Raji (cell line): ENCODE measurements around the gene TKFC.
A peak's percentile ranks its signal among the peaks of the same experiment; 100 is the strongest.

Source experiments
- POLR2A ChIP-seq: IDR thresholded peaks from 2 replicates; pipeline ENCODE4 v1.6.1; 2011; ENCODE audit warnings: low read depth, low read length, control low read depth; ENCODE audit not compliant: insufficient read depth

The TKFC gene

DNA sequence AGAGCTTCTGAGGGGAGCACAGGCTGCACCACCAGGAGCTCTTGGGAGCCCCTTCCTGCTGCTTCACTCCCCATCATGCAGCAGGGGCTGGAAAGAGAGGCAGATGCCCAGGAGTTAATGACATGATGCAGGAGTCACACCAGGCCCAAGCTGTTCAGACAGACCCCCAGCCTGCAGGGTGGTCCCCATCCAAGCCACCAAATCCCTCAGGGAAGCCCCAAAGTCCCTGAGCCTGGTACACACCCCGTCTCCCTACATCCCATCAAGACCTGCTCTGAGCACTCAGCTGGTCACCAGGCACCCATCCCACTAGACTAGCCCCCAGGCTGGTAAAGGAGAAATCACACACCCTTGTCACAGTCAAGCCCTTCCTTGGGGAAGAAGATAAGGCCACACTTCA lies 17.3 kb downstream of the TKFC start:
- no peak for TF ChIP-seq POLR2A

DNA sequence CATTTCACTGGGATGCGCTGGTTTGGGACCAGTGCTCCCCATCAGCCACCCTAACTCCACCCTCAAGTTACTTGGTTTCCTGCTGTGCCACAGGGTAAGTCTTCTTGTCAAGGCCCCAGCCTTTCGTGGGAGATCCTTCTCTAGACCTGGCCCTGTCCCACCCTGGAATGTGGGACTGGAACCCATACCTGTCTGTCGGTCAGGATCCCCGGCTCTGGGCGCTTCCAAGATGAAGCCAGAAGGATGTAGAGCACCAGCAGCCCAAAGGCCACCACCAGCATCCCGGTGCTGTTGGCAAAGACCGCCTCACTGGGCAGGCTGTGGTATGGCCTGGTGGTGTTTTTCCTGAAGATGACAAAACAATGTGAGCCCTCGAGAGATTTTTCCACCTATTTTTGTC lies 17.8 kb downstream of the TKFC start:
- TF ChIP-seq POLR2A: no peak

DNA sequence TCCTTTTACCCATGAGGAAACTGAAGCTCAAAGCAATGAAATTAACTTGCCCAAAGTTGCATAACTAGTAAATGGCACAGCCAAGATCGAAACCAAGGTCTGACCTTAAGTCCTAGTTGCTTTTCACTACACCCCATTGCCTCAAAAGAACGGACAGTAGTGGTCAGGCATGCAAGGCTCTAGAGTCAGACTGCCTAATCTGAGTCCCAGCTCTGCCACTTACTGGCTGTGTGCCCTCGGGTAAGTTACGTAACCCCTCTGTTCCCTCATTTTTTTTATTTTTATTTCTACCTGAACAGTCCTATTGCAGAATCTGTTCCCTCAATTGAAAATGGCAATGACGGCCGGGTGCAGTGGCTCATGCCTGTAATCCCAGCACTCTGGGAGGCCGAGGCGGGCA lies 19.0 kb downstream of the TKFC start:
- no peak for TF ChIP-seq POLR2A

DNA sequence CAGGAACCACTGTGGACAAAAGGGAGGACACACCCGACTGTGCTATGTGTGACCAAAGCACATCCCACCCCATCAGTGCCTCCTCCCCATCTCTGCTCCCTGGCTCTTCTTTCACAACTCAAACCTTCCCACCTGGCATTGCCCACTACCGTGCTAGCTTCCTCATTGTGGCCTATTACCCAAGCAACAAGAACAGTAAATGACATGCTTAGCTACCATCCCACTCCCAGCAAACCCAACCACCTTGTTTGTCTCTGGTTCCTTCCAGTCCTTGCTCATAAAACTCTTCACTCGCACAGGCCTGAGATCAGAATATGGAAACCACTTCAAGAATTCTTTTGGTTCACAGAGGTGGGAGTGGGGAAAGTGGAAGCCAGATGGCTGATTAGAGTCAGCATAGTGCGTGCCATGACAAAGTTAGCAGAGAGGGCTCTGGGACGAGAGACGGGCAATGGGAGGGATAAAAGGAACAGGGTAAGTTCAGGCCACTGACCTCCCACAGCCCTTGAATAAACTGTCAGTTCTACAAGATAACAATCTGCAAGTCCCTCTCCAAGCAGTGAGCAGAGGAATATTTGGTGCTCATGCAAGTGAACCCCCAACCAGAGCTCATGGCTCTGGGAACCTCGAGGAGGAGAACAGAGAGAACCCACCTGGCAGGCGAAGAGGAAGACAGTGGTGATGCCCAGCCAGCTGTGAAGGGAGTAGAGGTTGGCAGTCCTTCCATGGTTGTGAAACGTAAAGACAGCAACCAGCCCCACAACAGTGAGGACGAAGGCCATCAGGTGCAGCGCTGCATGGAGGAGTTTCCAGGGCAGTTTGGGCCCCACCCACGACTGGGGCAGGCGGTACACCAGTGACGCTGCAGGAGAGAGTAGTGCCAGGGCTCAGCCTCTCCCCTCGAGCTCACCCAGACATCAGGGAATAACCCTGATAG lies 20.4 kb downstream of the TKFC start:
- no peak for TF ChIP-seq POLR2A

DNA sequence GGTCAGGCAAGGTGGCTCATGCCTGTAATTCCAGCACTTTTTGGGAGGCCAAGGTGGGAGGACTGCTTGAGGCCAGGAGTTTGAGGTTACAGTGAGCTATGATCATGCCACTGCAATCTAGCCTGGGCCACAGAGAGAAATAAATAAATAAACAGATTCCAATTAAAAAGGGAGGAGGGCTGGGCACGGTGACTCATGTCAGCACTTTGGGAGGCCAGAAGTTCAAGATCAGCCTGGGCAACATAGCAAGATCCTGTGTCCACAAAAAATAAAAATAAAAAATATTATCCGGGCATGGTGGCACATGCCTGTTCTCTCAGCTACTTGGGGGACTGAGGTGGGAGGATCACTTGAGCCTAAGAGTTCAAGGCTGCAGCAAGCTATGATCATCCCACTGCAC lies 21.2 kb downstream of the TKFC start:
- no peak for TF ChIP-seq POLR2A

DNA sequence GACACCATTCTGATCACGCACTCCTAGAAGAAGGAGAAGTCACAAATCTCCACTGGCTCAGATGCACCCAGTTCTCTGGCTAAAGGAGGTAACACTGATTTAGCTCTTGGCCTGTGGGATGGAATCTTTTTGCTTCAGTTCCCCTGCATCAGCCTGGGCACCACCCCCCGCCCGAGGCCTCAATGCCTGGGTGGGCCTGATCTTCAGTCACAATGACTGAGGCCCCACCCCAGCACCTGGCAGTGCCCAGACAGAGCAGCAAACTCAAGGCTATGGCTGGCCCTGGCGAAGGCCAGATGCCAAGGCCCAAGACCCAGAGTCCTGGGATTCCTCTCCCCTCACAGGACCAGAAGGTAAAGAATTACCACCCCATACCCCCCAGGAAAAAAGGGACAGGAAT lies 23.7 kb downstream of the TKFC start:
- TF ChIP-seq POLR2A: peak; percentile 29; the same call in 1 of the 2 replicates

DNA sequence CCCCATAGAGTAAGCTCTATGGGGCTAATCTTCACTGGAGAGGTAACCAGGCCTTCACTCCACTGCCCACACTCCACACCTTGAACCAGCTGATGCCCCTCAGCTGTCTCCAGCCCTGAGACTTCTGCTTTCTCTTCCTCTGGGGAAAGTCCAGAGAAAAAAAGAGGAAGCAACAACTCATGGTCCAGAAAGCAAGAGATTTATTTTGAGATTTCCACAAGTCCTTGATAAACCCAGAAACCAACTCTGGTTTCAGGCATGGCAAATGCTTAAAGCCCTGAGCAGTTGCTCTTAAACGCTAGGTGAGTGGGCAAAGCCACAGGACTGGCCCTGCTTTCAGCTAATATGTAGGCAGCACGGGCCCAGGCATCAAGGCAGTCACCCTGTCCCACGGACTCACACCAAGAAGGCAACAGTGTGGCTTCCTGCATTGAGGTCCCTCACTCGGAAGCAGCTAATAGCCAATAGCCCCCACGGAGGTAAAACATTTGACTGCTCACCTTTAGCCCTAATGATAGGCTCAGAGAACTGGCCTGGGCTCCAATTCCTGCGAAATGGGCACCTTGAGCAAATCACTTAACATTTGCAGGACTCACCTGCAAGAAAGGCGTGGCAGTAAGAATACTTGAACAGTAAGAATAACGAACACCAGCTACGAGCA lies 24.3 kb downstream of the TKFC start:
- TF ChIP-seq POLR2A: 0 out of 2 replicates have a peak, but pooled peaks have one; percentile 4

DNA sequence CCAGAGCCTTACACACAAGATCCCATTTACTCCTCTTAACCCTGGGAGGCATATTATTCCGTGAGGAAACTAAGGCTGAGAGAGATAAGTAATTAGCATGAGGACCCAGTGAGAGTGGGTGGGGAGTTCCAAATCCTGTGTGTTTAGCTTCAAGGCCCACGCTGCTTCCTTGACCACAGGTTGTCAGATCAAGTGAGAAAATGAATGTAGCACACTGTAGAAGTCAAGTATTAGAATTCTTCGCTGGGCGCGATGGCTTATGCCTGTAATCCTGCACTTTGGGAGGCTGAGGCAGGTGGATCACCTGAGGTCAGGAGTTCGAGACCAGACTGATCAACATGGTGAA lies 24.8 kb downstream of the TKFC start:
- TF ChIP-seq POLR2A: no peak

DNA sequence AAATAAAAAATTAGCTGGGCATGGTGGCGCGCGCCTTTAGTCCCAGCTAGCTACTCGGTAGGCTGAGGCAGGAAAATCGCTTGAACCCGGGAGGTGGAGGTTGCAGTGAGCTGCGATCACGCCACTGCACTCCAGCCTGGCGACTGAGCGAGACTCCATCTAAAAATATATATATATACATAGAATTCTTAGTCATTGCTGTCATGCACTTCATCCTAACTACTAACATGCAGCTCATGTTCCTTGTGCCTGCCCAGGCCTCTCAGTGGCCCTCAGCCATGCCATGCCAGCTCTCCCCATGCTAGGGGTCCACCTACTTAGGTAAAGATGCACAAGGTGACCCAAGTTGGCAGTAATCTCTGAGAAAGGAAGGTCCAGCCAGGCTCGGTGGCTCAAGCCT lies 25.5 kb downstream of the TKFC start:
- no peak for TF ChIP-seq POLR2A

DNA sequence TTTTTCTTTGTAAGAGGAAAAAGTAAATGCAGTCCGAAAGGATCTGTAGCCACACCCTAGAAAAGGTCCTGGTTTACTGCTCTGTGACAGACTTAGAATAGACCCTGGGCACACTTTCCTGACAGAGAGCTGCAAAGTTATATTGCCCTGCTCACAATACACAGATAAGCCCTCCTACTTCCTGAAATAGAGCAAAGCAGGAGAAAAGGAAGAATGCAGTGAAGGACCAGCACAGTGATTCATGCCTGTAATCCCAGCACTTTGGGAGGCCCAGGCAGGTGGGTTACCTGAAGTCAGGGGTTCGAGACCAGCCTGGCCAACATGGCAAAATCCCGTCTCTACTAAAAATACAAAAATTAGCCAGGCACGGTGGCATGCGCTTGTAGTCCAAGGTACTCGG lies 26.5 kb downstream of the TKFC start:
- TF ChIP-seq POLR2A: no peak

DNA sequence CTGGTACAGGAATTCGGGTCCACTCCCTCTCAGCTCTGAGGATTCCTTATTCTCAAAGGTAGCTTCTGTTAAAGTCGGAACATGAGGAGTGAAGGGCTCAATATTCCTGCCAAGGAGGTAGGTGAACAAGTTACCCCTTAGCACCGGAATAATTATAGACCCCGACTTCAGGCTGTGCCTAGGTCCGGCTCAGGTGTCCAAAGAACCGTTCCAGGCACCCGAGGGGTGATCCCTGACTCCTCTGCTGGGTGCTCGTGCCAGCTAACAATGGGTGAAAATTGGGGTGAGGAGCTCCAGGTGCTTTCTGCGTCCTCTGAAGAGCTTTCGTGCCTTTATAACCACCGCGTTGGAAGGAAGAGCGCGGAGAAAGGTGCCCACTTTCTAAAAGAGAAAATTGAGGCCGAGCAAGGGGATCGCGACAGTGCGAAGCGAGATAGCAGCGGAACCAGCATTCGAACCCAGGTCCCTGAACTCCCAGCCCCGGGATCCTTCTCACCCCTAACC lies 28.3 kb downstream of the TKFC start:
- no peak for TF ChIP-seq POLR2A

DNA sequence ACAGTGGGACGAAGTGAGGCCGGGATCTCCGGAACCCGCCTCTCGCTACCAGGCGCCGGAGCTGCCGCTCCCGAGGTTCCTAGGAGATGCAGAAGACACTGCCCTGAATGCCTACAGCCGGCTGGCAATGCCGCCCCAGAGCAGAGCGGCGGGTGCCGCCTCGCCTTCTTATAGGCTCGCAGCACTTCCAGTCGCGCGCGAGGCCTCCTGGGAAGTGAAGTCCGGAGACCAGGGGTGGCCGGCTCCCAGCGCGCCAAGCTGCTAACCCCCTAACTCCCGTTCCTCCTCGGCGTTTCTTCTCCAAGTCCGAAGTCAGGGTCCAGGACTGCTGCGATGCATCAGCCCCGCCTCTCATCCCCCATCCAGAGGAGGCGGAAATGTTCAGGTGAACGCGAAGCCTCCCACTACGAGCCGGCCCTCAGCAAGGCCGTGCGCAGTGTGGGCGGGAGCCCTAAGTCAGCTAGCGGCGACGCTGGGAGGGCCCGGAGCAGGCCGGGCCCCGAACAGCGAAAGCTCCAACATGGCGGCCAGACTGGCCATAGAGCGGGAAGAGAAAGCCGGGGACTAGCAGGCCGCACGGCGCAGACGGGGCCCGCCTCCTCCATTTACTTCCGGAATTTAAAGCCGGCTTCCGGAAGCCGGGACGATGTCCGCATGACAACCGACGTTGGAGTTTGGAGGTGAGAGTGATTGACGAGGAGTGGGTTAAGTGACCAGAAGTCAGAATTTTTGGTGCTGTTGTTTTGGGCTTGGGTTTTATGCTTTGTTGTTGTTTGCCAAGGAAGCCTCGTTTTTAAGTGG lies 28.9 kb downstream of the TKFC start, which contains the start of the genes CYB561A3 and TMEM138:
CYB561A3 (minus strand) TSS at position 142 of the 801 bp plus-strand sequence. CDS start 5,169 bp downstream, outside the sequence.
TMEM138 (plus strand) TSS at position 634 of the 801 bp plus-strand sequence. CDS start 2,017 bp downstream, outside the sequence.
- TF ChIP-seq POLR2A: peak; percentile 99

DNA sequence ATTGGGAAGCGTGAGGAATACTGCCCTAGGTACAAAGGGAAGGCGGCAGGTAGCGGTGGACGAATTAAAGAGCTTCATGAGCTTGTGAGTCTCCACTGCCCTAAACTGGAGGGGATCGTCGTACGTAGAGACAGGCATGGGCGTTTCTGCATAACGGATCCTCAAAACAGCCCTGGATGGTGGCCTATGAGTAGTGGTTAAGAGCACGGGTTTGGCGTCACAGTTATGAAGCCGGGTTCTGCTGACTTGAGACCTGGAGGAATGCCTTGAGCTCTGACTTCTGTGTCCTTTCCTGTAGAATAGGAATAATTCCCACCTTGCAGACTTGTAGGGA lies 29.5 kb downstream of the TKFC start:
- TF ChIP-seq POLR2A: no peak

DNA sequence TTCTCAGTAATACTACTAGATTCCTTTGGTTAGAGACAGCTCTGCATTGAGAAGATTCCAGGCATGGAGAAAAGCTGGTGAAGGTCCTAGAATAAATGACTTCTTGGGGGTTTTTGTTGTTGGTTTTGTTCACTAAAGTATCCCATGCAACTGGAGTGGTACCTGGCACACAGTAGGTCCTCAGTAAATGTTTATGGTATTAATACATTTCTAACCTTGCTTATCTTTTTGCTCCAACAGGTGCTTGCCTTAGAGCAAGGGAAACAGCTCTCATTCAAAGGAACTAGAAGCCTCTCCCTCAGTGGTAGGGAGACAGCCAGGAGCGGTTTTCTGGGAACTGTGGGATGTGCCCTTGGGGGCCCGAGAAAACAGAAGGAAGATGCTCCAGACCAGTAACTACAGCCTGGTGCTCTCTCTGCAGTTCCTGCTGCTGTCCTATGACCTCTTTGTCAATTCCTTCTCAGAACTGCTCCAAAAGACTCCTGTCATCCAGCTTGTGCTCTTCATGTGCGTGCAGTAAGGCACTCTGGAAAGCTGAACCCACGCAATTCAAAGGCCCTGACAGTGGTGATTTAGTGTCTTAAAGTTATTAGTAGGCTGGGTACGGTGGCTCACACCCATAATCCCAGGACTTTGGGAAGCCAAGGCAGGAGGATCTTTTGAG lies 31.1 kb downstream of the TKFC start:
- no peak for TF ChIP-seq POLR2A

DNA sequence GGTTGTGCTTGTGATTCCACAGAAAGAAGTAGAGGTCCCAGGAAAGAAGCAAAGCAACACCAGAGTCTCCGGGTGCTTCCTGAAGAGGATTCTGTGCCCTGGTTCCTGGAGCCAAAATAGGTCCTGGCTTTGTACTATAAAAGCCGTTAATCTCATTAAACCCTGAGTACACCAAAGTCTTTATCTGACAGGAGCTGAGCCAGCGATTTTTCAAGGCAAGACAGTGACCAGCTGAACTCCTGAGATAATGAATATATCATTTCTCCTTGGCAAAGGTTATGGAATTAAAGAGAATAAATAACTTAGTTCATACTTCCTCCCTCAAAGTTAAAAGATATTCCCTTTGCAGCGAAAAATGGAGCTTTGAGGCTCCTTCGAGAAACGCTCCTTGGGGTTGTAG lies 34.4 kb downstream of the TKFC start:
- no peak for TF ChIP-seq POLR2A
